HAP-1 (cell line): ENCODE measurements around the gene STAMBP.
"Not testable (repeated sequence)": the region's sequence is repeated elsewhere in the genome, so short reads cannot be mapped to it uniquely, and the experiment has no call there.

ENCODE experiments used
- DNase-seq, 2 experiments: peaks; one replicate each; pipeline ENCODE4 v3.0.0-alpha.2; 2016 to 2020; ENCODE audit warnings: low spot score in 2 of 2
- H3K27me3 ChIP-seq: fragments of 250-450 bp; sonication (Bioruptor Pico); 2 replicates; pipeline ENCODE4 v1.5.1; 2020; ENCODE audit warnings: low read depth, mild to moderate bottlenecking, moderate library complexity
- H3K36me3 ChIP-seq: fragments of 250-450 bp; sonication (Bioruptor Pico); replicated peaks from 2 replicates; pipeline ENCODE4 v1.5.1; 2020; ENCODE audit warnings: mild to moderate bottlenecking
- H3K4me1 ChIP-seq: fragments of 250-450 bp; sonication (Bioruptor Pico); 2 replicates; pipeline ENCODE4 v1.5.1; 2020; ENCODE audit warnings: mild to moderate bottlenecking
- H3K4me3 ChIP-seq: fragments of 250-450 bp; sonication (Bioruptor Pico); 2 replicates; pipeline ENCODE4 v1.5.1; 2020; ENCODE audit warnings: mild to moderate bottlenecking, moderate library complexity
- H3K9me3 ChIP-seq: fragments of 250-450 bp; sonication (Bioruptor Pico); 2 replicates; pipeline ENCODE4 v1.5.1; 2020; ENCODE audit warnings: mild to moderate bottlenecking, moderate library complexity
- in situ Hi-C: fragments of 300-500 bp; cut with MboI; formaldehyde crosslinking; loops from 3 replicates; pipeline ENCODE4 v1.14.3; 2020; ENCODE audit warnings: low sequenced_read_pairs, inconsistent platforms, mixed read lengths

The STAMBP gene

DNA sequence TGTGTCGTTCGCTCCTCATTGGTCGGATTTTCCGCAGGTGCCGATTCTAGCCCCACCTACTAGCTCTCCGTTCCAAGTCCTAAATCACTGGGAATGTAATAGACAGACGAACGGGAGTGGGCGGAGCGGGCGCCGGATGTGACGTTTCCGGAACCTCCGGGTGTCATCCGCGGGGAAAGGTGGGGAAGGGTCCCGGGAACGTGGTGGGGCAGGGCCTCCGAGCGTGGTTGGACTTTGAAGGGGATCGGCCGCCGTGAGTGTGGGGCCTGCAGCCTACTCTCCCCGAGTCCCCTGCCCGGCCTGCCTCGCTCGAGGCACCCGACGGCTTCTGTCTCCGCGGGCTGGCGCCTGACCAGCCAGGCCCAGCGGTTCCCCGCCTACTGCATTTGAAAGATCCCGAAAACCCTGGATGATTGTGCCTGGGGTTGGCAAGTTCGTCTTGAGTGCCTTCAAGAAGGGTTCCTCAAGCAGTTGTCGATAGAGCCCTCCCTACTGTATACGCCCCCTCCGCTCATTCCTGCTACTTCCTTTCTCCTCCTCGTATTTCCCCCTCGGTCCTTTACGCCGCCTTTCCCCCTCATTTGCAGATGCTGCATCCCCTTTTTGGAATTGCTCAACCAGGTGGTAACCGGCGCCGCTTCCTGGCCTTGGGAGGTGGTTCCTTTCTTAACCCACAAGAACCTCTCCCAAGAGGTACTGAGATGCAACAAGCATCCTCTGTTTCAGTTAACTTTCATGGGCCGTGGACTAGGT, at the start of gene STAMBP:
Gene STAMBP (plus strand): TSS at position 144 of the 753 bp plus-strand sequence. CDS start 1,896 bp downstream, outside the sequence.
- Histone ChIP-seq H3K9me3 (no peaks in the 10 kb centered on the region), H3K4me1 (peaks cover 22% of the 10 kb centered on the region), H3K27me3 (0 out of 2 replicates have a peak, but pooled peaks cover 3% of the 10 kb centered on the region), H3K36me3 (peaks cover 19% of the 10 kb centered on the region), H3K4me3 (peak within 1 kb of the TSS; percentile 85)
- in situ Hi-C loops: loop anchor here (10.0 kb wide), 1 partner anchor 326 kb away; no protein-coding TSS in a partner anchor
- peak; percentile 95 to 98 for DNase-seq

DNA sequence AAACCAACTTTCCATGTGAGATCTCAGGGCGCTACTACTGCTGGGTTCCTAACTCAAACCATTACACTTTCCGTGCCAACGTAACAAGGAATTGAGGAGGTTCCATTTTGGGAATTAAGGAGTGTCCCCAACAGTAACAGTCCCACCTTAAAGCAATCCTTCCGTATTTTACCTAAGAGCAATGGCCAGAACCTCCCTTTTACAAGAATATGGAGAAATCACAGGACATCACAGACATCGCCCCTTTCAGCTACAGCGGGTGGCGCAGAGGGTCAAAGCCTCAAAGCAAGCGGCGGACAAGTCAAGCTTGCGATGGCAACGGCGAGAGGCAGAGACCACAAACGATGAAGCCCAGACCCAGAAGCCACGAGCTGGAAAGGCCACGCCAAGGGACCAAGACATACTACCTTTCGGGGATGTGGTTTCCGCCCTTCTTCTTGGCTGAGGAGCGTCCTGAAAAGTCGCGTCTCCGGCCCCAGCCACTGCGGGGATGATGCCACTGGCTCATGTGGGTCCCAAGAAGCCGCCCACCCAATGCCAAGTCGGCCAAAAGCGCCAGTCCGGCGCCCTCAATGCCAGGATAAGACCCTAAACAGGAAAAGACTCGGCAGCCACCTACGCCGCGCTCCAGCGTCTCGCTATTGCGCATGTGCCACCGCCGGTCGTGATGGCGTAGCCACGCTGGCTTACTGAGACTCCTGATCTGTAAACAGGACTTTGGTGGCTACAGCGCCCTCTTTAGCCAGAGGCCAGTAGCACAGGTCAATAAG, 49.1 kb upstream of the STAMBP start, which contains the start of gene DUSP11:
Gene DUSP11 (minus strand): TSS at position 637 of the 770 bp plus-strand sequence. CDS start 129 bp downstream, at position 508.
- Histone ChIP-seq H3K27me3 (no peaks in the 10 kb centered on the region), H3K36me3 (peaks cover 18% of the 10 kb centered on the region), H3K4me3 (peak within 1 kb of the TSS; percentile 91), H3K4me1 (peaks cover 12% of the 10 kb centered on the region), H3K9me3 (no peaks in the 10 kb centered on the region)
- peak; percentile 90 to 97 for DNase-seq
- in situ Hi-C loops: no loop called here

DNA sequence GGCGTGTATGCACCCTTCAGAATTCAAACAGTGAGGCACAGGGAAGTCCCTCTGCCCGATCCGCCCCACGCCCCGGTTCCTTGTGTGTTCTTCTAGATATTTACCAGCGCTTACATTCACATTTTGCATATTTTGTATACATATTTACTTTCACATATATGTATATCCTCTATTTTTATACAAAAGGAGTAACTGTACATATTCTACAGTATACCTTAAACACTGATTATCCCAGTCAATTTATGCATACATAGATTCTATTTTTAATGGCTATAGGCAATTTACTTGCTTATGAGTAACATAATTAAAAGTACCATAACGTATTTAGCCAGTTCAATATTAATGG, 48.6 kb upstream of the STAMBP start:
- Histone ChIP-seq H3K4me1 (peaks cover 12% of the 10 kb centered on the region), H3K4me3 (peak overlapping the region; percentile 91), H3K27me3 (no peaks in the 10 kb centered on the region), H3K9me3 (no peaks in the 10 kb centered on the region), H3K36me3 (peaks cover 14% of the 10 kb centered on the region)
- DNase-seq: no peak
- in situ Hi-C loops: no loop called here

DNA sequence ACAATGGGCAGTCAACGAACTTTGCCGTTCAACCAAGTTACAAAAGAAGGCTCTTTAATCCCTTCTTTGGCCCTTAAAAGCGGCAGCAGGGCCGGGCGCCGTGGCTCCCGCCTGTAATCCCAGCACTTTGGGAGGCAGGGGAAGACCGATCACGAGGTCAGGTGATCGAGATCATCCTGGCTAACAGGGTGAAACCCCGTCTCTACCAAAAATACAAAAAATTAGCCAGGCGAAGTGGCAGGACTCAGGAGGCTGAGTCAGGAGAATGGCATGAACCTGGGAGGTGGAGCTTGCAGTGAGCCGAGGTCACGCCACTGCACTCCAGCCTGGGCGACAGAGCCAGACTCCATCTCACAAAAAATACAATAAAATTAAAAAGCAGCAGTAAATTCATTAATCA, 45.4 kb upstream of the STAMBP start:
- H3K4me3 ChIP-seq: not testable (repeated sequence)

DNA sequence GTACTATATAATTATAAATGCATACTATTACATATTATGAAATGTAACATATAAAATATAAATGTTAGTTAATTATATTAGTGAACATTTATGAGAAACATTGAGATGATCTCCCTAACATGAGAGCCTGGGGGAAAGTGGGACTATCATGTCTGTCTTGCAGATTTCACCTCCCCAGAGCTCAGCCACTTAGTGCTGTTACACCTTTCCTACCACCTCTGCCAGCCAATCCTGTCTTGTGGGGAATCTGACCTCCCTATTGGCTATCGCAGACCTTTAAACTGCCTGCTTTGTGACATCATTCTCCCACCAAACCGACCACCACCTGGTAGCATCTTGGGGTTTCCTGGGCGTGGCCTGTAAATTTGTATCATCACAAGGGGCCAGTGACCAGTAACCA, 44.9 kb upstream of the STAMBP start, which contains the start of gene C2orf78:
Gene C2orf78 (plus strand): TSS at position 301 of the 400 bp plus-strand sequence. CDS start 127 bp downstream, outside the sequence.
- H3K9me3 ChIP-seq, H3K4me3 ChIP-seq, in situ Hi-C loops, H3K36me3 ChIP-seq, DNase-seq, H3K27me3 ChIP-seq, H3K4me1 ChIP-seq: not testable (repeated sequence)

More for the DNA sequence above, 45.4 kb upstream of the STAMBP start:
- H3K9me3 ChIP-seq, DNase-seq, H3K27me3 ChIP-seq, H3K36me3 ChIP-seq, in situ Hi-C loops, H3K4me1 ChIP-seq: not testable (repeated sequence)

DNA sequence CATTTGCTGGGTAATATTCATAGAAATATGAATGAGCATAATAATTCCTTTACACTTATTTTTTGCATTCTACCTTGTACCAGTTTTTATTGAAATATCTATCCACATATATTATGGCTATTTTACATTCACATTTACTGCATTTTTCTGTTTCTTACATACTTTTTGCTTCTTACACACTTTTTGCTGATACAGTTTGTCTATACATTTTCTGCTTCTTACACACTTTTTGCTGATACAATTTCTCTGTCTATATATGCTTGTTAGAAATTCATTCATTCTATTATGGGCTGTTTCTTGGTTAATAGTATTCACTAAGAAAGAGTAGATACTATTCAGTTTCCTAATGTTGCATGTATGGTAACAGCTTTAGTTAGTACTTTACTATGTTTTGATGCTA, 16.9 kb upstream of the STAMBP start:
- Histone ChIP-seq H3K27me3 (peaks cover 20% of the 10 kb centered on the region), H3K4me1 (no peaks in the 10 kb centered on the region), H3K4me3 (no peak overlapping the region), H3K9me3 (no peaks in the 10 kb centered on the region), H3K36me3 (no peaks in the 10 kb centered on the region)
- DNase-seq: no peak
- in situ Hi-C loops: no loop called here

DNA sequence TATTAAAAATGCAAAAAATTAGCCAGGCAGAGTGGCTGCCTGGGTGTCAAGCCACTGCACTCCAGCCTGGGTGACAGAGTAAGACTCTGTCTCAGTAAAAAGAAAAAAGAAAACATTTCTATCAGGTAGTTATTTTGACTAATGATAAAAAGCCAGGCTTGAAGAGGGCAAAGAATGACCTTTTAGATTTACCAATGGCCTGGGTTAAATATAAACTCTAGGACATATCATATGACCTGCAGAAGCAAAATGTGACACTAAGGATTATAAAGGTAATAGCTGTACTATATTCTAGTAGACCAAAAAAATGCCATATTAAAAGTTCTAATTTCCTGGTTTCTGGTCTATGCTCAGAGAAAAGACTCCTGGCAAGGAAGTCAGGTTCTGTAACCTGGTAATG, 16.1 kb upstream of the STAMBP start:
- H3K36me3 ChIP-seq: no peaks in the 10 kb centered on the region
- no peak overlapping the region for H3K4me3 ChIP-seq
- in situ Hi-C loops: no loop called here
- no peaks in the 10 kb centered on the region for H3K9me3 ChIP-seq
- DNase-seq: no peak
- no peaks in the 10 kb centered on the region for H3K4me1 ChIP-seq
- H3K27me3 ChIP-seq: peaks cover 20% of the 10 kb centered on the region

DNA sequence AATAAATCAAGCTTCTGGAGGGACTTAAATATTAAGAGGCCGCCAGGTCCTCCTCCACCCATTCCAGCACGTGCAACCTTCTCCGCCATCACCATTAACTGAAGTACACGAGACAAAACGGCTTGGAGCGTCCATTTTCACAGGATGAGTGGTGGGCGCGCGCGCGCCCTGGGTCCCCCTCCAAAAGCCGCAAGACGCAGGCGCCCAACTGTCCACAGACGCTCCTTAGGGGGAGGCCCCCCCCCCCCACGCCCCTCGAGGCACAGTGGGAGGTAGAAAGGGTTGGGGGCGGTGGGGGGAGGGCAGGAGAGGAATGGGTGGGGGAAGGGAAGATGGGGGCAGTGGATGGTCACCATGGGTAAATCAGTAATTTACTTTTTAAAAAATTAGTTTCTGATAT, 10.5 kb upstream of the STAMBP start:
- H3K27me3 ChIP-seq: peaks cover 24% of the 10 kb centered on the region
- H3K4me3 ChIP-seq: no peak overlapping the region
- H3K4me1 ChIP-seq: peaks cover 8% of the 10 kb centered on the region
- no peaks in the 10 kb centered on the region for H3K36me3 ChIP-seq
- no peak for DNase-seq
- H3K9me3 ChIP-seq: no peaks in the 10 kb centered on the region
- in situ Hi-C loops: no loop called here

DNA sequence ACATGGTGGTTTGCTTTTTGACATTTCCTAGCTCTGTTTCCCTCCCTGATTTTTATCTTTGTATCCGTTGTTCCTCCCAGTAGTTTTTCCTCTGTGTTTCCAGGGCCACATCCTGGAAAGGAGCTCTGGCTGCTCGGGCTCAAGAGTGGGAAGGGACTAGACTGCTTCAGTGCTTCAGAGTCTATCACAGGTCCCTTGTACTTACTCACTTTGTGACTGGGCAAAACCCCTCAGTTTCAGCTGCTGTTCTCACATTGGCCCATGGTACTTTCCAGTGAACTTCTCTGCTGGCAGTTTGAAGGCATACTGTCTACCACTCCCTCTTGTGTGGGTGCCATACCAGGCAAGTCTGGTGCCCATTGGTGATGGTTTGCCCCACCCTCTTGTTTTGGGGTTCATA, 7.5 kb upstream of the STAMBP start:
- H3K4me1 ChIP-seq: peaks cover 17% of the 10 kb centered on the region
- H3K4me3 ChIP-seq: no peak overlapping the region
- no peaks in the 10 kb centered on the region for H3K9me3 ChIP-seq
- peaks cover 17% of the 10 kb centered on the region; the same call in 1 of the 2 replicates for H3K27me3 ChIP-seq
- no peak for DNase-seq
- no peaks in the 10 kb centered on the region for H3K36me3 ChIP-seq
- in situ Hi-C loops: loop anchor here (10.0 kb wide), 1 partner anchor 334 kb away; no protein-coding TSS in a partner anchor

DNA sequence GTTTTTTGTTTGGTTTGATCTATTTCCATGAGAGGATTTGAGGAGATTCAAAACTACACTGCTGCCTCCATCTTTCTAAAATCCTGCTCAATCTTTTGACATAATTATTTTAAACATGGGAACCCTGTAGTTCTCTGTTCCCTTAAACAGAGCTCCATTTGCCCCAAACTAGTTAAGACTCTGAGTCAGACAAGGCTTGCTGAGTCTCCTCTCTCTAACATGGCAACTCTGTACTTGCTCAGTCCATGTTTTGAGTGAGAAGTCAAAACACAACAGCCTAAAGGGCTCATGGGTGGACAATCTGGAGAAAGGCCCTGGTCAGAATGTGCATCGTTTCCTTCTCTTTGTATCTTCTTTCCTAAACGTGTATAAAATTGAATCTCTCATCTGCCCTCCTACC, 7.1 kb upstream of the STAMBP start:
- no peak overlapping the region for H3K4me3 ChIP-seq
- no peaks in the 10 kb centered on the region for H3K9me3 ChIP-seq
- H3K4me1 ChIP-seq: peaks cover 17% of the 10 kb centered on the region
- no peaks in the 10 kb centered on the region for H3K36me3 ChIP-seq
- H3K27me3 ChIP-seq: peaks cover 17% of the 10 kb centered on the region; the same call in 1 of the 2 replicates
- in situ Hi-C loops: loop anchor here (10.0 kb wide), 1 partner anchor 333 kb away; no protein-coding TSS in a partner anchor
- DNase-seq: no peak

DNA sequence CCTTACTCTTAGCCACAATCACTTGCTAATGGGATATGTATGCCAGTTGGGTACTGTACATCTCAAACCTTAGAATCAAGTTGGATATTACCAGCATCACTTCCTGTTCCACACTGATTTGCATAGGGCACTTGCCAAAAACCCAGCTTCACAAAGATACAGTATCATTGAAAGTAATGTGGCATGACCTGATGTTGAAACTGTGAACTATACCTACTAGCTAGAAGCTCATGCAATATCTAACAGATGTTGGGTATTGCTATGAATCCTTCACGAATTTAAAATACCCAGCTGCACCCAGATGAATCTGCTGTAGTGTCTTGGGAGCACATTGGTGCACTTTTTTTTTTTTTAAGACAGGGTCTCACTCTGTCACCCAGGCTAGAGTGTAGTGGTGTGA, 6.5 kb upstream of the STAMBP start:
- H3K4me3 ChIP-seq: no peak overlapping the region
- peaks cover 17% of the 10 kb centered on the region for H3K4me1 ChIP-seq
- in situ Hi-C loops: loop anchor here (10.0 kb wide), 1 partner anchor 333 kb away; no protein-coding TSS in a partner anchor

DNA sequence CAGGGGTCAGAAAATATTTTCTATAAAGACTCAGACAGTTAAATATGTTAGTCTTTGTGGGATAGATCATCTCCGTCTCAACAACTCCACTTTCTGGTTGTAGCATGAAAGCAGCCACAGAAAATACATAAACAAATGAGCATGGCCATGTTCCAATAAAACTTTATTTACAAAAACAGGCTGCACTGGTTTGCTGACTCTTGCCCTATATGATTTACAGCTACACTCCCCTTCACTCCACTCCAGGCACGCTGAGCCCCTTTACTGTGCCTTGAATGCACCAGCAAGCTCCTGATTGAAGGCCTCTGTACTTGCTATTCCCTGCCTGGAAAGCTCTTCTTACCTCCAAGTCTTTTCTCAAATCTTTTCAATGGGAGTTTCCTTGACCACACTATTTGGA, 5.8 kb upstream of the STAMBP start:
- no peaks in the 10 kb centered on the region for H3K9me3 ChIP-seq
- no peak for DNase-seq
- no peak overlapping the region for H3K4me3 ChIP-seq
- H3K4me1 ChIP-seq: peaks cover 17% of the 10 kb centered on the region
- H3K27me3 ChIP-seq: peaks cover 17% of the 10 kb centered on the region; the same call in 1 of the 2 replicates
- in situ Hi-C loops: loop anchor here (10.0 kb wide), 1 partner anchor 332 kb away; no protein-coding TSS in a partner anchor
- H3K36me3 ChIP-seq: no peaks in the 10 kb centered on the region

More for the DNA sequence above, 6.5 kb upstream of the STAMBP start:
- H3K27me3 ChIP-seq: peaks cover 17% of the 10 kb centered on the region; the same call in 1 of the 2 replicates
- no peak for DNase-seq
- no peaks in the 10 kb centered on the region for H3K9me3 ChIP-seq
- H3K36me3 ChIP-seq: no peaks in the 10 kb centered on the region

DNA sequence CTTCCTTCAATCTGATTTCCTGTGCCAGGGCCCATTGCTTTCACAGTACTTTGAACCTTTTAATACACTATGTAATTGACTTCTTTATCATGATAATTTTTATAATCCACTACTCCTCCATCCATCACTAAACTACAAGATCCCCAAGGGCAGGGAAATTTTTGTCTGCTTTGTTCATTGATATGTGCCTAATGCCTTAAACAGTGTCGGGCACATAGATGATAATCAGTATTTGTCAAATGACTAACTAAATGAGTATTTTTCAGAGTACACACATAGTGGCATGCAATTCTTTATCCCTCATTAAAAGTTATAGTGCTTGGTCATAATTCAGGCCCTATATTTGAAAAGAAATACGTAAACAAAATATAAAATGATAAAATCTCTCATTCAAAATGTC, 5.3 kb upstream of the STAMBP start:
- no peak overlapping the region for H3K4me3 ChIP-seq
- in situ Hi-C loops: loop anchor here (10.0 kb wide), 1 partner anchor 331 kb away; no protein-coding TSS in a partner anchor
- H3K27me3 ChIP-seq: peaks cover 17% of the 10 kb centered on the region; the same call in 1 of the 2 replicates
- no peaks in the 10 kb centered on the region for H3K36me3 ChIP-seq
- peak; percentile 78 to 98 for DNase-seq
- H3K9me3 ChIP-seq: no peaks in the 10 kb centered on the region
- H3K4me1 ChIP-seq: peaks cover 19% of the 10 kb centered on the region
